GM23338 (cell line): Measurements from ENCODE around the gene PQBP1. TPM values are rescaled to one million over a fixed set of nuclear protein-coding genes. Genes with fewer than 3 reads are reported as not detected.

Experiments
- ATAC-seq: fragments of 200-7000 bp; cut with Tn5 transposase; 3 replicates; pipeline ENCODE4 v1.9.1; 2020
- DNase-seq: peaks from one replicate; pipeline ENCODE4 v3.0.0-alpha.2; 2015; ENCODE audit warnings: low spot score
- H2AFZ ChIP-seq: fragments of 200-600 bp; sonication (generic); 2 replicates; pipeline ENCODE4 v1.8.0; 2016; ENCODE audit warnings: antibody characterized with exemption, mild to moderate bottlenecking, moderate library complexity
- H3F3A ChIP-seq: fragments of 200-600 bp; sonication (generic); replicated peaks from 2 replicates; pipeline ENCODE4 v1.8.0; 2017; ENCODE audit warnings: antibody characterized with exemption, mixed run types, low read depth
- H3K27ac ChIP-seq: fragments of 200-600 bp; sonication (generic); 2 replicates; pipeline ENCODE4 v1.6.1; 2016; ENCODE audit warnings: low read depth
- H3K27me3 ChIP-seq: fragments of 200-600 bp; sonication (generic); 2 replicates; pipeline ENCODE4 v1.8.0; 2016; ENCODE audit warnings: mild to moderate bottlenecking, mixed run types, moderate library complexity; ENCODE audit not compliant: insufficient read depth
- H3K36me3 ChIP-seq: fragments of 200-600 bp; sonication (generic); 2 replicates; pipeline ENCODE4 v1.8.0; 2016; ENCODE audit warnings: mild to moderate bottlenecking; ENCODE audit not compliant: insufficient read depth
- H3K4me1 ChIP-seq: fragments of 200-600 bp; sonication (generic); 2 replicates; pipeline ENCODE4 v1.8.0; 2016; ENCODE audit warnings: mild to moderate bottlenecking, moderate library complexity; ENCODE audit not compliant: insufficient read depth
- H3K4me2 ChIP-seq: fragments of 200-600 bp; sonication (generic); 2 replicates; pipeline ENCODE4 v1.7.1; 2017; ENCODE audit warnings: mixed run types
- H3K4me3 ChIP-seq: fragments of 200-600 bp; sonication (generic); 2 replicates; pipeline ENCODE4 v1.6.1; 2016; ENCODE audit warnings: mixed run types
- H3K79me2 ChIP-seq: fragments of 200-600 bp; sonication (generic); replicated peaks from 2 replicates; pipeline ENCODE4 v1.8.0; 2017; ENCODE audit warnings: mild to moderate bottlenecking; ENCODE audit not compliant: insufficient read depth
- H3K9me2 ChIP-seq: fragments of 200-600 bp; sonication (generic); 2 replicates; pipeline ENCODE4 v1.8.0; 2017; ENCODE audit not compliant: insufficient read depth
- H4K20me1 ChIP-seq: fragments of 200-600 bp; sonication (generic); replicated peaks from 2 replicates; pipeline ENCODE4 v1.8.0; 2017; ENCODE audit warnings: mild to moderate bottlenecking; ENCODE audit not compliant: insufficient read depth
- H3K27ac Mint-ChIP-seq: 2 replicates; pipeline ENCODE4 v1.8.0; 2020; ENCODE audit warnings: inconsistent platforms, mild to moderate bottlenecking, moderate library complexity, mixed read lengths
- H3K27me3 Mint-ChIP-seq: 3 replicates; pipeline ENCODE4 v1.8.0; 2022; ENCODE audit warnings: low read depth, mild to moderate bottlenecking, moderate library complexity, mixed read lengths, inconsistent platforms; ENCODE audit not compliant: insufficient read depth, poor library complexity
- H3K36me3 Mint-ChIP-seq: 3 replicates; pipeline ENCODE4 v1.8.0; 2021; ENCODE audit warnings: low read depth, mild to moderate bottlenecking, inconsistent platforms, moderate library complexity, mixed read lengths
- H3K4me1 Mint-ChIP-seq: 3 replicates; pipeline ENCODE4 v1.8.0; 2020; ENCODE audit warnings: mild to moderate bottlenecking, inconsistent platforms, mixed read lengths
- H3K4me3 Mint-ChIP-seq: 3 replicates; pipeline ENCODE4 v1.8.0; 2021; ENCODE audit warnings: moderate library complexity, mild to moderate bottlenecking, inconsistent platforms, mixed read lengths
- H3K9me3 Mint-ChIP-seq: 3 replicates; pipeline ENCODE4 v1.8.0; 2020; ENCODE audit warnings: moderate library complexity, mild to moderate bottlenecking, inconsistent platforms, mixed read lengths
- CTCF ChIP-seq, 2 experiments: fragments of 200-600 bp in 1 of 2; sonication (generic) in 1 of 2; conservative IDR thresholded peaks; 2 replicates each; pipeline versions ENCODE4 v1.5.1 to v1.6.1; 2016 to 2017; ENCODE audit warnings: antibody characterized with exemption in 2 of 2, low read depth in 2 of 2, mild to moderate bottlenecking in 2 of 2, moderate library complexity in 1 of 2
- EZH2 ChIP-seq: fragments of 200-600 bp; sonication (generic); IDR thresholded peaks from one replicate; pipeline ENCODE4 v1.8.0; 2017; ENCODE audit warnings: antibody characterized with exemption, mild to moderate bottlenecking, low read depth; ENCODE audit not compliant: unreplicated experiment
- POLR2AphosphoS5 ChIP-seq: IDR thresholded peaks from 2 replicates; pipeline ENCODE4 v1.6.1; 2016; ENCODE audit warnings: antibody characterized with exemption, low read depth
- ZNF114 ChIP-seq: fragments of 250-450 bp; sonication (Bioruptor Pico); IDR thresholded peaks from 2 replicates; pipeline ENCODE4 v1.5.0; 2020; ENCODE audit warnings: mild to moderate bottlenecking, moderate library complexity
- polyA plus RNA-seq: library from polyadenylated mRNA; unstranded; fragments of >200 nt; fragmentation: Nextera tagmentation; extraction: Ambion mirVana; gene quantifications from 2 replicates; pipeline ENCODE4 v1.2.1, GENCODE V29; 2016
- total RNA-seq: library from RNA; depleted of rRNA; stranded (reverse); fragments of >200 nt; shearing (Covaris generic); gene quantifications from 2 replicates; pipeline ENCODE4 v1.2.3, GENCODE V29; 2014

PQBP1 gene
- total and polyA plus RNA-seq, 2 experiments from 2014 or later = 63.4 to 130 TPM

DNA sequence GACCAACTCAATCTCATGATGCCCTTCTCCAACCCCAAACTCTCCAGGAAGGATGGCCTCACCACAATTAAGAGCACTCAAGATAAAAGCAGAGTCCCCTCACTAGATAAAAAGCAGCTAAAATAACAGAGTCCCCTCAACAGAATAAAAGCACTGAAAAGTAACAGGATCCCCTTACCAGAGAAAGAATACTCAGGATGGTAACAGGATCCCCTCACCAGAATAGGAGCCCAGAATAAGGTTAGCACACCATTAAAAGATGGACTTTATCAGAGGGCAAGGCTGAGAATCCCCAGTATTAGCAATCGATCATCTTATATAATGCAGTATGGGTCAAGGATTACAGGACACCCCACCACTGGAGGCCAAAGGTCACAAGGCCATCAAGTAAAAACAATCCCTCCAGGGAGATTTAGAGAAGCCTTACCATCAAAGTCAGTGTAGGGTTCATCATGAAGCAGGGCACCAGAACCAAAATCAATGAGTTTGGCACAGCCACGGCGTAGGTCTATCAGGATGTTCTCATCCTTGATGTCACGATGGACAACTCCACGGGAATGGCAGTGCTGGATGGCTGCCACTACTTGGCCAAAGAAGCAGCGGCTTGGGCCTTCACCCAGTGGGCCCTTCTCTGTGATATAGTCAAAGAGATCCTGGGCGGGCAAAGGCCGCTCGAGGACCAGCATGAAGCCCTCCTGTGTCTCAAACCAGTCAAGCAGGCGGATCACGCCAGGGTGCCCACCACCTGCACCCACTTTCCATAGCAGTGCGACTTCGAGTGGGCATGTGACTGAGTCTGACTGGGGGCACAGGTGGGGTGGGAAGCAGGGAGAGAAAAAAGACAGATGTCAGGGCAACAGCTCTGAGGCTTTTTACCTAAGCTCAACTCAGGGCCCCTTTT lies 17.1 kb downstream of the PQBP1 start:
- Histone ChIP-seq H3K4me1 (peaks cover 19% of the 10 kb centered on the region; the same call in 1 of the 2 replicates), H3K36me3 (peaks cover 34% of the 10 kb centered on the region; the same call in 1 of the 2 replicates), H3K4me2 (peak overlapping the region; percentile 79), H3F3A (peaks cover 39% of the 10 kb centered on the region), H2AFZ (no peak overlapping the region), H3K4me3 (peak overlapping the region; percentile 87; the same call in 1 of the 2 replicates), H3K79me2 (peaks cover 58% of the 10 kb centered on the region), H4K20me1 (peaks cover 13% of the 10 kb centered on the region), H3K27me3 (no peaks in the 10 kb centered on the region), H3K27ac (0 out of 2 replicates have a peak overlapping the region, but pooled peaks have one; percentile 66), H3K9me2 (no peaks in the 10 kb centered on the region)
- TF ChIP-seq EZH2 (no peak), ZNF114 (no peak), POLR2AphosphoS5 (peak; percentile 33; the same call in 1 of the 2 replicates)
- DNase-seq (no peak), ATAC-seq (no peak)
- H3K27me3 Mint-ChIP-seq = peaks cover 28% of the 10 kb centered on the region
- H3K9me3 Mint-ChIP-seq = peaks cover 10% of the 10 kb centered on the region
- peak overlapping the region; percentile 98 for H3K4me3 Mint-ChIP-seq
- H3K36me3 Mint-ChIP-seq = peaks cover 66% of the 10 kb centered on the region
- no peak overlapping the region for H3K27ac Mint-ChIP-seq
- peaks cover 38% of the 10 kb centered on the region for H3K4me1 Mint-ChIP-seq

GRCh38 chrX:48917139-48918001 lies 19.6 kb downstream of the PQBP1 start:
- H2AFZ ChIP-seq = no peak overlapping the region
- peak overlapping the region; percentile 72 for H3K27ac ChIP-seq
- H3K27ac Mint-ChIP-seq = peak overlapping the region; percentile 95

More at GRCh38 chrX:48917139-48918001, 19.6 kb downstream of the PQBP1 start:
- Histone ChIP-seq H3K4me2 (peak overlapping the region; percentile 79), H3K79me2 (peaks cover 56% of the 10 kb centered on the region), H3K36me3 (peaks cover 34% of the 10 kb centered on the region; the same call in 1 of the 2 replicates), H3F3A (peaks cover 43% of the 10 kb centered on the region), H3K4me3 (peak overlapping the region; percentile 87), H4K20me1 (peaks cover 13% of the 10 kb centered on the region), H3K9me2 (no peaks in the 10 kb centered on the region), H3K4me1 (peaks cover 37% of the 10 kb centered on the region; the same call in 1 of the 2 replicates), H3K27me3 (no peaks in the 10 kb centered on the region)
- TF ChIP-seq CTCF (conservative IDR thresholded peaks at IDR 0.05; ENCODE audit: low read depth in 2 of 2) = peak; percentile 63 to 72
- no peak for TF ChIP-seq POLR2AphosphoS5
- H3K4me1 Mint-ChIP-seq = peaks cover 47% of the 10 kb centered on the region
- DNase-seq (peak; percentile 89), ATAC-seq (peak; percentile 33)
- H3K9me3 Mint-ChIP-seq = peaks cover 7% of the 10 kb centered on the region
- peaks cover 18% of the 10 kb centered on the region for H3K27me3 Mint-ChIP-seq
- H3K4me3 Mint-ChIP-seq = peak overlapping the region; percentile 98
- H3K36me3 Mint-ChIP-seq = peaks cover 68% of the 10 kb centered on the region
